Smooth muscle cell of the brain vasculature (primary cell): Measurements from ENCODE around the gene DCLK1.

Experiments
- DNase-seq: peaks from one replicate; pipeline ENCODE4 v3.0.0-alpha.2; 2012; ENCODE audit warnings: low read depth, low spot score

Gene DCLK1

DNA sequence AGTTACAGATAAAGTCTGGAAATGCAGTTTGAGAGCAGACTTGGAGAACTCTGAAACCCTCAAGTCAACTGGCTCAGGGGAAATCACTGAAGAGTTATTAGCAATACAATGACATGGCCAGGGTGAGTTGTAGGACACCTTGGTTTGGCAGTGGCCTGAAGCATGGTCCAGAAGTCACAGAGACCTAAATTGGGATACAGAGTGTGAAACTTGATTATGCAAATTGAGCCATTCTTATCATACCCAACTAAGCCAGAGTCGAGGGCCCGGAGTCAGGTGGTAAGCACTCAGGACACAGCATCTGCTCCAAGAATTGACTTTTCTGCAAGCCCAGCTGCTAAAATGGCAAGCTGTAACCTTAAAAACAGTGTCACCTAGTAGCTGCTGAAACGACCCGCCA is 224.5 kb downstream of the DCLK1 start:
- no peak for DNase-seq

DNA sequence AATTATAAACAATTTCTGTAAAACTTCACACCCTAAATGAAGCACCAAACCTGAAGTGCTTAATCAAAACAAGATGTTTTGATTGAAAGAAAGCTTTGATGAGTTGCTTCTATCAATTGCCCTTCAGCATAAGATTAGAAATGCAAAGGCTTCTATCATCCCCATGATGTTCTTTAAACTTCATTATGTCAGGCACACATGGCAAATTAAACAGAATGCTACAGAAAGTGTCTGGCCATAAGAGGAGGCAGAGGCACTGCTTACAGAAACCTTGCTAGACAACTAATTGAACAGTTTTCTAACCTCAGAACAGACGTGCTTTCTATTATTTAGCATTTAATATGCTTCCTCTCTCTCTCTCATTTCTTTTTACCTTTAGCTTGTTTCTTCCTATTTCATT is 228.1 kb downstream of the DCLK1 start:
- no peak for DNase-seq

DNA sequence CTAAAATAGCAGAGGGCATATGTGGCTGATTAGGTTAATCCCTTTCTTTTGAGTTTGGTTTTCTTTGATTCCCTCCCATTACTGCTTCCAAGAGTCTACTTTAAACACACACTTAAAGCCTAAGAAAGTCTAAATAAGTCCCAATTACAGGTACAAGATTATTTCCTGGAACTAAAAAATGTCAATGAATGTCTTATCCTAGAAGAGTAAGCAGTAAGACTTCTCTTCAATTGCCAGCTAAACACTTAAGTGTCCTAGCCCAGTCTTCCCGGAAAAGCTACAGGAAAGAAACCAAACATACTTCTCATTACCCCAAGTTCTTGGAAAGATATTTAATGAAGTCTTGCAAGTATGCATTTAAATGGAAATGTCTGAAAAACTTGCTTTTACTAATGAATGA is 233.1 kb downstream of the DCLK1 start:
- DNase-seq = no peak

DNA sequence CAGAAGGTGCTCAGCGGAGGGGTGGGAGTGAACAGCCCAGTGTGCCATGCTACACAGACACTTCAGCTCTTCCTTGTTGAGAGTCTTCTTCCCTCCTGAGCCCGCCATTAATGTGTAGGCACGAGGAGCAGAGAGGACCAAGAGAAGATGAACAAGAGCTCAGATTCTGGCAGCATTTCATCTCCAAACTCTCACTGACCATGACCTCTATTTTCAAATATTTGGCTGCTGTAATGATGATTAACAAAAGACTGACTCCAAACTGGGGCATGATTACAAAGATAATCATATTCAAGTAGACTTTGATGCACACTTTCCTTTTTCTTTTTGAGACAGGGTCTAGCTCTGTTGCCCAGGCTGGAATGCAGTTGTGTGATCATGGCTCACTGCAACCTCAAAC is 236.5 kb downstream of the DCLK1 start:
- DNase-seq = no peak

DNA sequence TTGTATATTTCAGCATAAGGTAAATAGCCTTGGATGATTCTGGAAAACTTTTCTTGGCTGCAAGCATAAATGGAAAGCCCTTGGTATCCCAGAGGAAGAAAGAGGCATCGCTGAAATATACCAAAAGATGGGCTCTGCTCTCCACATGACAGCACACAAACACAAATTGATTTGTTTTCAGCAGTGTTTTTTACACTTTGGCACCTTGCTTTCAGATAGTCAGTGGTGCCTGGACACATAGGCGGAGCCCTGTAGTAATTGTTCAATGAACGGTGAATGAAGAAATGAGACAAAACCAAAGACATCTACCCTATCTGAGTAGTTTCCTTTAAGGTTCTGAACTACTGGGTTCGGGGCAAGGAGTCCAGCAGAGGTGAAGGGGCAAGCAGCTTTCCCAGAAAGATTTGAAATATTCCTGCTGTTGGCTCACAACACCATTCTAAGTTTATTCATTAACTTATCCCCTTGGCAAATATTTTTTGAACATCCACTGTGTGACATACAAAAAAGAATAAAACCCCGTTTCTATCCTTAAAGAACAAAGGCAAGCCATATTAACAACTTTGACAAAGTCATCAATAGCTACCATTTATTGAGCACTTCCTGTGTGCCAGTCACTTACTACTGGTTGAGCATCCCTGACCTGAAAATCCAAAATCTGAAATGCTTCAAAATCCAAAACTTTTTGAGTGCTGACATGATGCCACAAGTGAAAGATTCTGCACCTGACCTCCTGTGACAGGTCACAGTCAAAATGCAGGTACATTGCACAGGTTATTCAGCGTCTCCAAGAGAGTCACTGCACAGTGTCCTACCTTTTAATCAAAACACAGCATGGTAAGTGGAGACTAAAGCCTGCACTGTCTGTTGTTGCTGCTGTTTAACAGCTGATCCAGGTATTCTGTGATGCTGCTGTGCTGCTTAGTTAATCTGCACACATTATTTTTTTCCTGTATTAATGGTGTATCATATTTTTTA is 238.1 kb downstream of the DCLK1 start:
- no peak for DNase-seq

DNA sequence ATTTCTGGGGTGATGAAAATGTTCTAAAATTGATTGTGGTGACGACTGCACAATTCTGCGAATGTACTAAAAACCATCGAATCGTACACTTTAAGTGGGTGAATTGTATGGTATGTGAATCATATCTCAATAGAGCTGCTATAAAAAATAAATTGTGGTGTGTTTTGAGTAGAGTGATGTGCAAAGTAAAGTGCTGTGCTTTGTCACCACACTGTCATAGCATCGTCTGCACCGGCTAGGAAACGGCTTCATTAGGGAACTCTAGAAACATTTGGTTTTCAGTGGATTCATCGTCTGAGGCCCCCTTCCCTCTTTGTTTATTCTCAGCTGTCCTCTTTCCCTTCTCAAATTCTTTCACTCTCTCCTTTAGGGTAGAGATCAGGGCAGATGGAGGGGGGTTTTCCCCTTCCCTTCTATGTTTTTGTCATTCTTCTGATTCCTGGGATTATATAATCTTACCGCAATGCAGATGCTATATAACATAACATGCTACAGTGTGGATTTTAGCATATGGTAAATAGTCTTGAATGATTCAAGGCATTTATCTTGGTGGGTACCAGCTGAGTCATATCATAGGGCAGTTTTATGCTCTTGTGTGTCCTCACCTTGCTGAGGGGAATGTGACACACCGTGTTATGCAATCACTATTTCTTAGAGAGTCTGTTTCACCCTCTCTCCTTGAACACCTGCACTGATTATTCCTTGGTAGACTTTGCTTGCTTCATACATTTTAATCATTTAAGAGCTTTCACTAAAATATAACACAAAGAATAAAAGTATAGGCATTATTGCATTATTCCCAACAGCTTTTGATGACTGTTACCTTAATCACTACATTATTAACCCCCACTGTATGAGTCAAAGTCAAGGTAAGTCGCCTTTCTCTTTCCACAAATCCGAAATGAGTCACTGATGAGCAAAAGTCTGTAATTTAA is 239.4 kb downstream of the DCLK1 start:
- no peak for DNase-seq

DNA sequence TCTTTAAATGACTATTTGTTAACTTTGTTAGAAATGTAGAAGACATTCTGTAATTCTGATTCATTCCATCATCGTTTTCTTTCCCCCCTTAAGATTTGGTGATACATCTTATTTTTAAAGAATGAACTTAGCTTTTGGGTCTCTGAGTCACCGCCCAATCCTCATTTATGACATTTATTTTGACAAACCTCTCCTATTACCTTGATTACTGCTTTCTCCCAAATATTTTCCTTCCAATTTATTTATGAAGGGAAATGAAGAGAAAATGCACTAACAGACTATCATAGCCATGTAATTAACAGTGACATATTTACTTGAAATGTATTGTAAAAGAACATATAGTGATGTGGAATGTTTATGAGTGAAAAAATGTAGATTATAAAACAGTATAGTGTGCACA is 241.6 kb downstream of the DCLK1 start:
- no peak for DNase-seq

DNA sequence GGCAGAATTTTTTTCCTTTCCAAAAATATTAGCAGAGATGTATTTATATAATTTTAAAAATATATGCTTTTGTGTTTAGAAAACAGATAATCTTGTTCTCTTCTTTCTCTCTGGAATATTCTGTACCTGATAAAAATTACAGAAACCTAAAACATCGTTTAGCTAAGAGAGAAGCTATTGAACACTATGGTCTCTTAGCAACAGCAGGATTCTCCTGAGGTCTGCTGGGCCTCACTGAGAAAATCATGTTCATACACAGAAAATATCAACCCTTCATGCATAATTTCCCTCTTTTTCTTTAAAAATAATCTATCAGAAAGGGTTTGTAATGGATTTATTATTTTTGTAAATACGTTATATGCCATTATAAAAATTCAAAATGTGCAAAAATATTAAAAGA is 242.2 kb downstream of the DCLK1 start:
- no peak for DNase-seq

DNA sequence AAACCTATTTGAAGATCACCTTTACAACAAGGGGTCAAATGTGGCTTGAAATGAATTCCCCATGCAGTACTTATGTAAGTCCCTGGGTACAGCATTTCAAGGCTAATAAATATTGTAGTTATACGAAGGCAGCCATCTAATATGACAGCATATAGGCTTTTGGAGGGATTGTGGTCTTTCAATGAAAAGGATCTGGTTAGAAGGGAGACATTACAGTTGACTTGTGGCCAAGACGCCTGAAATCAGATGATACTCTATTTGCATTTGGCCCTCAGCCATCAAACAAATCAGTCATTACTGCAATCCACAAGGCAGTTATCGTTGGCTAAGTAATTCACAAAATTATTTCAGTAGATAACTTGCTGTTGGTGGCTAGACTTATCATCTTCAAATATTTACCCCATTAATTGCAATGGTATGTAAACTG is 242.7 kb downstream of the DCLK1 start:
- no peak for DNase-seq

DNA sequence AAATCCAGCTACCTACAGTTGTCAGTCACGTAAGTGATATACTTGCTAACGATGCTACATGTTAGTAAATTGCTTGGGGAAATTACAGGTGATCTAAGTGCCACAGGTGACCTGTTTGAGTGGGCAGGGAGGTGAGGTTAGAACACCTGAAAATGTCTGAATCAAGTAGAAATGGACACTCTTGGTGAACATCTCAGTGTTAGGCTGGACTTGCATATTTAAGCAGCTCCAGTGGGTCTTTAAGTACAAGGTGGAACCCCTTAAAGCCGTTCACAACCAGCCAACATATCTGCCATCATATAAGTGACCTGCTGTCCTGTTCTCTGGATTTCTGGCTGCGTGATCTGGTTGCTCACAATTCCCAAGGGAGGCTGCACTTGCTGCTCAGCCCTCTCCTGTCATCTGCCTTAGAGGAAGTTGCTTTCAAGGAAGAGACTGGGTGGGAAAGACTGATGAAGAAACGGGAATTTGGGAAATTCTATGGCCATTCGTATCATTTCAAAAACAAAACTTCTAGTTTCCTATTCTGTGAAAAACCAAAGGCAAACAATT is 244.0 kb downstream of the DCLK1 start:
- no peak for DNase-seq

DNA sequence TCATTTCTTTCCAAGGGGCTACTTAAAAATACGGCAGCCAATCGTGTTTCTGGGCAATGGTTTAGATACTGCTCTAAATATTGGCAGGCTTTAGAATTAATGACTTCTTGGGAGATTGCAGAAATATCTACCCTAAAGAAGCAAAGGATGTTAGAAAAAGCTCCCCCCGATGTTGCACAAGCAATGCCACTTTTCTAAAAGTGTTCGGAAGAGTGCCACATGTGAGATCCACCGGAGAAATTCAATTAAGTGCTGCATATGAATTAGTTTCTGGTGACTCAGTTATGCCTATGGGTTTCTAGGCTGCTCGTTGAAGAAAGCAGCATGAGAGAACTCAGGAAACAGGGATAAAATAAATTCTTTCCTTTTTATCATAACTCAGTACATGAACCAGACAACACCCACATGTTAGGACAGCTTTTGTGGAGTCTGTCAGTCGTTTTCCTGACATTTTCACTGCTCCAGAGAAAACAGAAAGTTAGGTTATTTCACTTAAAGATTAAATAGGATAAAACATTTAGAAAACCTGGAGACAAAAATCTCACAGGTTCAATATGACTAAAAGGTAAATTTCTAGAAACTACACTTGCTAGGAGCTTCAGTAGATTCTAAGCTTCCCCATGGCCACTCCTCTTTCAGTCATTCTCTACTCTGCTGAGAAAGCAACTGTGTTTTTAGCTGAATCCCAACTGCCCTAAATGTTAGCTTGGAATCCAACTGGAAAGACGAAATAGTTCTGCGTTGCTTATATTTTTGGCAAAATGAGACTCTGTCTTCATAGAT is 244.7 kb downstream of the DCLK1 start:
- no peak for DNase-seq

DNA sequence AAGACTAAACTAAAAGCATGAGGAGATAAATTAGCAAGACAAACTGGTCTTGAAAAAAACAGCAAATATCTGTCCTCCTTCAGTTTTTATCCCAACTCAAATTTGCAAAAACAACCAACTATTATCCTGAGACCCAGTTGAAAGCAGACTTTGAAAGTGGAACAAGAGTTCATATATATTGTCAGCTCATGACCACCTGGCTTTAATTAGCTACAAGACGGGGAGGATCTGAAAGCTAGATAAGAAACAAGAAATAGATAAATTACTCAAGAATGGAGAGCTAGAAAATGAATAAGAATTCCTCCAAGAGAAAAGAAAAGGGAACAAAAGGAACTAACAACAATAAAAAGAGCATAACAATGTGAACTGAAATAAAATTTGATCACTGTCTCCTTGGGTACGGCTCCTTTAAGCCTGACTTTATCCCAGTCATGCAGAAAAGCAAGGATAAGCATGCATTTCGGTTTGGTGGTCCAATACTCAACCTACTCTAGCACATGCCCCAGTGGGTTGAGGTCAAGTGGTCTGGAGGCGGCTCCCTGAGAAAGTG is 246.9 kb downstream of the DCLK1 start:
- DNase-seq = no peak

DNA sequence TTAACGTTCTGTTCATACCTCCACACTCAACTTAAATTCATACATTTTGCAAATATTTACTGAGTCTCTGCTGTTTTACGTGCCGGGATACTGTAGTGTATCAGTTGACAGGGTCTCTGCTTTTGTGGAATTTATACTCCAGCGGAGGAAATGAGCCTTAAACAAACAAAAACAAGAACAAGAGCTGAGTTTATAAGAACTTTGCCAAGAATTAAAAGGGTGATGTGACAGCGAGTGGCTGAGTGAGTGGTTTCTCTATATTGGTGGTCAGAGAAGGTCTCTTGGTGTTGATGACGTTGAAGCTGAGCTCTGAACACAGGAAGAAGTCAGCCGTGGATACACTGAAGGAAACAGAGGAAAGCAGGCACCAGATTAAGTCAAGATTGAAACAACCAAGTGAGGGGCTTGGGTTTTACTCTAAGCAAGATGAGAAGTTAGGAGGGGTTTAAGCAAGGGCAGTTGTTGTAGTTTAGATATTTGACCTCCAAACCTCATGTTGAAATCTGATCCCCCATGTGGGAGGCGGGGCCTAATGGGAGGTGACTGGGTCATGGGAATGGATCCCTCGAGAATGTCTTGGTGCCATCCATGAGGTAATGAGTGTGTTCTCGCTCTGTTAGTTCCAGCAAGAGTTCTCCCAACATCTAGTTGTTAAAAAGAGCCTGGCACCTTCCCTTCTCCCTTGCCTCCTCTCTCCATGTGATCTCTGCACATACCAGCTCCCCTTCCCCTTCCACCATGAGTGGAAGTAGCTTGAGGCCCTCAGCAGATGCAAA is 248.3 kb downstream of the DCLK1 start:
- no peak for DNase-seq

DNA sequence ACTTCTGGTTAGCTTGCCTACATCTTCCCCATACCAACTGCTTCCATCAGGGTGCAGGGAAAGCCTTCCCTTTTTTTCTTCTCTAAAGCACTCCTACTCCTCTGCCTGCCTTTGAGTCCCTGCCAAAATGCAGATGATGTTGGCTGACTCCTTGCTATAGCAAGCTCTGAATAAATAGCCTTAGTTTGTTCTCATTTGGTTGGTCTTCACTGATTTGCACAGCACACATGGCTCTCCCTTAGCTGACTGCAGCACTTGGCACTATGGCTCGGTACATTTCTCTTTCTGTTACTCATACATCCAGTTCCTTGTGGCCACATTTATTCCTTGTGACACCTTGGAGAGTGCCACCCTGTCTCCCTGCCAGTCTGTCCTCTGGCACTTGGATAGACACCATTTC is 249.8 kb downstream of the DCLK1 start:
- no peak for DNase-seq

DNA sequence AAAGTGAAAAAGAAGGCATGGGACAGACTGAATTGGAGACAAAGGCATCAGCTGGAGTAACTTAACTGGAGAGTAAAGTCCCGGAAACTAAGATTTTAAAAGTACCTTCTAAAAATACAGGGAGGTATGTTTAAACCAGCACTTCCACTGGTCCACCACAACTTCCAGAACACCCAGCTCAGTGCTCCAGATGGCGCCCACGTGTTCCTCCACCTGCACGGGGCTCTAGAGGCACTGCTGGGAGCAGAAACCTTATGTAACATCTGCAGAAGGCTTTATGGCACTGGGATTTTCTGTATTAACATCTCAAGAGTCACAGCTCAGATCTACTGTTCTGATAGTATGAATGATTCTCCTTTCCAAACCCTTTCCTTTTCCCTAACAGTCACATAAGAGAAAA is 252.1 kb downstream of the DCLK1 start:
- DNase-seq = no peak

DNA sequence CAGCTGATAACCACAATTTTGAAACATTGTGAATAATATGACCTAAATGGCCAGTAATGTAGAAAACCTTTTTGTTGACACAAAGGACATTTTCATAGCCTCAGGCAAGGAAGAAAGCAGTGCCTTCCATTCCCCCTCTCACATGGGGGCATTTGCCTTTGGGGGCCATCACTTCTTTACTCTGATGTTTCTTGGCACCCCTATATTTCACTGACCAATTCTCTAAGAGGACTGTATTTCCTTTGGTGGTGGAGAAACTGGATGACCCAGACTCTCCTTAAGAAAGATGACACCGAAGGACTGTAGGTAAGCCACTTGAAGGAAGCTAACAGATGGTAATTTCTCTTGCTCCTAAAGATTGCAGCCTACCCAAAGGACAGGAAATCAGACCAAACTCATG is 254.6 kb downstream of the DCLK1 start:
- DNase-seq = no peak

DNA sequence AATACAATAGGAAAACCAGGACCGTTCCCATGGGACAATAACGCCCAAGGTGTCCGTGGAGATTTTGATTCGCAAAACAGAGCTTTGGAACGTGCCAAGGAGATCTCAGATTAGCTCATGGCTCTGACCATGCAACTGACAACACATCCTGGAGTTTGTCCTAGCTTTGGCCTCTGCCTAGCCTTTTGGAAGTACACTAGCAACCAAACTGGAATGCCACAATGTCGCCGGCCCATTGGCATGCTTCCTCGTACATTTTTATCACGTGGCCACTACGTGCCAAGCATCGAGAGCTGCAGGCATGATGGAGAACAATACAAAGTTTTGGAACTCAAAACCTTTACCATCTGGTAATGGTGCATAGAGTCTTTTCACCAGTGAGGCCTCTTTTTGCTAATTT is 256.5 kb downstream of the DCLK1 start:
- no peak for DNase-seq

DNA sequence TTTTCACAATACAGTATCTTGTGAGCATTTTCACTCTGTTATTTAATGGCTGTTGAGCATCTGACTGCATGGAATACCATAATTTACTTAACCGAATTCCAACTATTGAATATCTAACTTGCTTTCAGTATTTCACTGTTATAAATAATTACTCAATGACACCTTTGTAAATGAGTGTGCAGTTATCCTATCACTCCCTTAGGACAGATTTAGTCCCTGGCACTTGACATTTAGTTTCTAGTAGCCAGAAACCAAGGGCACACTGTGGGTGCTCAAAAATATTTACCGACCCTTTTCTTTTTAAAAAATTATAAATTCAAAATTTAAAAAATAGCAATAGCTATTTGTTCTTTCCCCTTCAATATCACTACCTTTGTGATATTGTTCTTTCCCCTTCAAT is 258.8 kb downstream of the DCLK1 start:
- DNase-seq = no peak

DNA sequence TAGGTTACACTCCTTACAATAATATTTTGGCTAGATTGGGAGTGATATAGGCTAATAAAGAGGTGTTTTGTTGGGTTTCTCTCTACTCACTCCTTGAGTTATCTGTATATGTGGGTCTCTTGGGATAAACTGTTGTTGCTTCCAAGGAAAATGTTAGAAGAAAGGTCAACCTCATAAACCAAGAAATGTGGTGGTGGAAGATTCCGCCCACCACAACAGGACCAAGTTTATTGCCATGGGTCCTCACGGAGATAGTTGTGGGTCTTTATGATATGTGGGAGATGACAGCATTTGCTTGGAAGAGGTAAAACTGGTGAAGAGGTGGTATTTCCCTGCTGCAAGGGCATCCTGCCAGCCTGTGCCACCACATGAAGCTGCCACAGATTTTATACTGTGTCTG is 259.6 kb downstream of the DCLK1 start:
- DNase-seq = no peak

DNA sequence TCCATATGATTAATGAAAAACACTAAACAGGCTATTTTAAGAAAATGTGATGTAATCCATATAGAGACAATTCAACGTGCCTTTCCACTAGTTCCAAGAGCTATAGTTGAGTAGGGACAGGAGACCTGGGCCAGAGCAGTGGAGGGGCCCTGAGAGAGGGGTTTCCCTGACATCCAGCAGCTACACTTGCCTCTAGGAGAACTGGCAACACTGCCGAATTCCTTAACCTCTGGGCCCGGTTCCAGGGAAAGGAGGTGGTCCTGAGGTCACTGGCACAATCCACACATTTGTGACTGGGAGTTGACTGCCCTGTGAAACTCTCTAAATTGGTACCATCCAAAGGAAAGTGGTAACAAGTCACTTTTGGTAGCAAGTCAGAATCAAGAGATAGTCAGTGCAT is 264.4 kb downstream of the DCLK1 start:
- DNase-seq = no peak
